GM12878 (cell line): ENCODE results near the gene CNTN4.

ENCODE experiments used
- CTCF ChIP-seq, 3 experiments: IDR thresholded peaks in 2 of 3; conservative IDR thresholded peaks in 1 of 3; 2 replicates each; pipeline ENCODE4 v1.5.1; 2011; ENCODE audit warnings: low read depth in 3 of 3, low read length in 3 of 3, mild to moderate bottlenecking in 3 of 3, control low read depth in 2 of 3, moderate library complexity in 2 of 3, inconsistent platforms in 1 of 3, mixed read lengths in 1 of 3; ENCODE audit not compliant: control insufficient read depth in 2 of 3, insufficient read depth in 1 of 3; ENCODE audit errors: extremely low read depth in 1 of 3
- EP300 ChIP-seq, 2 experiments: fragments of 150-350 bp in 1 of 2; IDR thresholded peaks; 2 replicates each; pipeline ENCODE4 v1.6.1; 2011 to 2012; ENCODE audit warnings: low read depth in 2 of 2, low read length in 2 of 2, borderline replicate concordance in 1 of 2, improper control_type of control experiment in 1 of 2, inconsistent platforms in 1 of 2; ENCODE audit not compliant: control insufficient read depth in 1 of 2
- POLR2AphosphoS2 ChIP-seq: IDR thresholded peaks from 2 replicates; pipeline ENCODE4 v1.6.1; 2011; ENCODE audit warnings: low read depth, mild to moderate bottlenecking, low read length, improper control_type of control experiment, moderate library complexity

- TF ChIP-seq CTCF (IDR thresholded peaks at IDR 0.05 in 2 of 3, conservative IDR thresholded peaks at IDR 0.05 in 1 of 3; ENCODE audit: control insufficient read depth in 2 of 3, extremely low read depth in 1 of 3, insufficient read depth in 1 of 3, low read depth in 3 of 3, low read length in 3 of 3), result no peak
- no peak for TF ChIP-seq EP300 (IDR thresholded peaks at IDR 0.05; ENCODE audit: borderline replicate concordance in 1 of 2, control insufficient read depth in 1 of 2, low read depth in 2 of 2, low read length in 2 of 2)
- TF ChIP-seq POLR2AphosphoS2, result no peak
These were observed 1.1 kb downstream of the CNTN4 start for GRCh38 chr3:2099779-2100191.
